Subcutaneous abdominal adipose tissue (tissue), 5 donors: Measurements from ENCODE around the gene GPR108.

Experiments used
- H3K27ac ChIP-seq: one replicate; pipeline ENCODE4 v1.7.0; 2013; ENCODE audit warnings: low read depth, mild to moderate bottlenecking, inconsistent platforms, low read length, moderate library complexity
- H3K27me3 ChIP-seq, 5 donors: one replicate each; pipeline ENCODE4 v1.7.0; 2013; ENCODE audit warnings: low read length in 5 of 5, inconsistent platforms in 1 of 5; ENCODE audit not compliant: control insufficient read depth in 5 of 5, insufficient read depth in 4 of 5
- H3K36me3 ChIP-seq, 5 donors: one replicate each; pipeline ENCODE4 v1.7.0; 2013; ENCODE audit warnings: low read length in 5 of 5; ENCODE audit not compliant: control insufficient read depth in 5 of 5, insufficient read depth in 5 of 5
- H3K4me1 ChIP-seq, 5 donors: one replicate each; pipeline ENCODE4 v1.7.0; 2013; ENCODE audit warnings: low read length in 5 of 5, mild to moderate bottlenecking in 3 of 5, moderate library complexity in 1 of 5; ENCODE audit not compliant: control insufficient read depth in 5 of 5, insufficient read depth in 5 of 5
- H3K4me3 ChIP-seq, 5 donors: one replicate each; pipeline ENCODE4 v1.7.0; 2013; ENCODE audit warnings: low read length in 5 of 5, low read depth in 1 of 5
- H3K9ac ChIP-seq, 5 donors: one replicate each; pipeline ENCODE4 v1.7.0; 2013; ENCODE audit warnings: low read length in 5 of 5, mild to moderate bottlenecking in 4 of 5, moderate library complexity in 3 of 5
- H3K9me3 ChIP-seq, 5 donors: one replicate each; pipeline ENCODE4 v1.7.0; 2013; ENCODE audit warnings: low read length in 5 of 5; ENCODE audit not compliant: control insufficient read depth in 5 of 5
- donor health status: healthy.
- donor health status: healthy.
- donor health status: healthy.
- donor health status: healthy.
- donor health status: healthy.

Gene GPR108

DNA sequence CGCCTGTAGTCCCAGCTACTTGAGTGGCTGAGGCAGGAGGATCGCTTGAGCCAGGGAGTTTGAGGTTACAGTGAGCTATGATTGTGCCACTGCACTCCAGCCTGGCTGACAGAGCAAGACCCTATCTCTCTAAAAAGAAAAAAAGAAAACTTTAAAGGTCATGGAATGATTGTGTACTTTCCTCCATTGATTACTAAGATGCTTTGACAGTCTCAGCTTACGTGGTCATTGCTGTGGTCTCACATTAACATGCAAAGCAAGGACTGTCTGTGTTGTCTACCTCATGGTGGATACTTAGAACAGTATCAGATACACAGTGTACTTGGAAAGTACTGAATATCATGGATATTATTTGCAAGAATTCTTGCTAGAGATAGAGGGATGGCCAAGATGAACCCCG lies 53.4 kb downstream of the GPR108 start:
- Histone ChIP-seq H3K36me3 (peaks cover 22 to 71% (median 43%) of the 10 kb centered on the region in 5 donors), H3K4me3 (no peak overlapping the region), H3K4me1 (no peaks in the 10 kb centered on the region), H3K9ac (no peak overlapping the region), H3K27ac (no peak overlapping the region), H3K27me3 (no peaks in the 10 kb centered on the region), H3K9me3 (peaks cover 0 to 6% (median 3%) of the 10 kb centered on the region in 5 donors)

DNA sequence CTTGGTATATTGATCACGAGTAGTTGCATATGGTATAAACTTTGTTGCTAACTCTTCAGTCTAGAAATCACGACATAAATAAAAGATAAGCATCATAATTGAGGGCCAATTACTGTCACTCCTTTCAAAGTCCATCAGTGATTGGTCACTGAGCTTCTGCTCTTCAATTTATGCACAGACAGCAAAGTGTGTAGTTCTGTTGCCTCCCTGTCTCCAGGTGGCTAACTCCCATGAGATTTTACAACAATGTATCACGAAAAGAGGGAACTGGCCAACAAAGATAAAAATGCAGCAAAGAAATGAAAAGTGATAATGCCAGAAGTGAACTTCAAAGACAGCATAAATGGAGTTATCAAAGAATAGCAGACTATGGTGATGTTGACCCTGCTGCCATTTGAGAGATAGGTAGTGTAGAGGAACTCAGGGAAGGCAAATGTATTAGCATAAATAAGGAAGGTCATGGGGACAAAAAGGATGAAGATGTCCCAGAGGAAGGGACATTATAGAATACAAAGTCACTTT lies 54.7 kb downstream of the GPR108 start:
- no peaks in the 10 kb centered on the region for H3K27me3 ChIP-seq
- no peaks in the 10 kb centered on the region for H3K4me1 ChIP-seq
- no peak overlapping the region for H3K27ac ChIP-seq
- peaks cover 22 to 77% (median 53%) of the 10 kb centered on the region in 5 donors for H3K36me3 ChIP-seq
- no peak overlapping the region for H3K9ac ChIP-seq
- H3K9me3 ChIP-seq: peaks cover 0 to 6% (median 3%) of the 10 kb centered on the region in 5 donors
- no peak overlapping the region for H3K4me3 ChIP-seq

DNA sequence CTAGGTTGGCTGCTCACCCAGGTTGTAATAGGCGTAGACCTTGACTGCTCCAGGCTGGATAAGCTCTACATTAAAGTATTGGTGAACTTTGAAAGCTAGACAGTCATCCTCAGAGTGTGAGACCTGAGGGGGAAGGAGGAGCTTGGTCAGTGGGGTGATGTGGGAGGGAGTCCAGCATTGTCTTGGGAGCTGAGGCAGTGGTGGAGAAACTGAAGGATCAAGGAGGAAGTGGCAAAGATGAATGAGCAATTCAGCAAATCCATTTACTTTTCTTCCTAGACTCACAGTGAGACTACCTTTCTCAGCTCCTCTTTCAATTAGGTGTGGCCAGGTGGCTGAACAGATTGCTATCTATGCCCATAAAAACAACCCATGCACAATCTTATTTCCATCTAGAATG lies 57.2 kb downstream of the GPR108 start:
- Histone ChIP-seq H3K27me3 (no peaks in the 10 kb centered on the region), H3K9me3 (peaks cover 0 to 6% (median 3%) of the 10 kb centered on the region in 5 donors), H3K36me3 (peaks cover 16 to 66% (median 54%) of the 10 kb centered on the region in 5 donors), H3K4me3 (no peak overlapping the region), H3K4me1 (peaks cover 0 to 2% (median under 1%) of the 10 kb centered on the region in 5 donors), H3K27ac (no peak overlapping the region), H3K9ac (no peak overlapping the region)
